CD8-positive, alpha-beta memory T cell (primary cell): Measurements from ENCODE around the gene ADGRG7. TPM values are rescaled to one million over a fixed set of nuclear protein-coding genes. Genes with fewer than 3 reads are reported as not detected.

ENCODE experiments used
- CTCF ChIA-PET: fragments of 350-600 bp; sonication (Branson Sonifier 250); formaldehyde crosslinking; loops from one replicate; lab custom pipeline; 2021; ENCODE audit warnings: antibody characterized with exemption; lab: Charles Lee
- POLR2A ChIA-PET: fragments of 350-600 bp; sonication (Branson Sonifier 250); formaldehyde crosslinking; loops from one replicate; lab custom pipeline; 2021; ENCODE audit warnings: antibody characterized with exemption; lab: Charles Lee
- DNase-seq, 5 donors: peaks; one replicate each; pipeline versions ENCODE4 v3.0.0 to v3.0.0-alpha.2; 2020 to 2022; ENCODE audit warnings: mixed read lengths in 1 of 5
- H3K27ac ChIP-seq: one replicate; pipeline ENCODE4 v1.7.0; 2013; ENCODE audit warnings: low read depth, mild to moderate bottlenecking, low read length, moderate library complexity
- H3K27me3 ChIP-seq: 2 replicates; pipeline ENCODE4 v1.7.0; 2013; ENCODE audit warnings: low read length, mild to moderate bottlenecking; ENCODE audit not compliant: insufficient read depth, poor library complexity, severe bottlenecking
- H3K36me3 ChIP-seq: 2 replicates; pipeline ENCODE4 v1.7.0; 2013; ENCODE audit warnings: mild to moderate bottlenecking, low read length, moderate library complexity; ENCODE audit not compliant: insufficient read depth
- H3K4me1 ChIP-seq: 2 replicates; pipeline ENCODE4 v1.7.0; 2013; ENCODE audit warnings: mild to moderate bottlenecking, low read length, moderate library complexity; ENCODE audit not compliant: insufficient read depth
- H3K4me3 ChIP-seq: 2 replicates; pipeline ENCODE4 v1.7.0; 2013; ENCODE audit warnings: mild to moderate bottlenecking, low read length
- H3K9me3 ChIP-seq: 2 replicates; pipeline ENCODE4 v1.7.0; 2013; ENCODE audit warnings: mild to moderate bottlenecking, low read length
- H3K27ac Mint-ChIP-seq, 8 donors: one replicate each; pipeline ENCODE4 v1.8.0; 2020 to 2021; ENCODE audit warnings: mixed read lengths in 8 of 8, mild to moderate bottlenecking in 6 of 8, inconsistent platforms in 3 of 8, moderate library complexity in 3 of 8
- H3K27me3 Mint-ChIP-seq, 2 donors: one replicate each; pipeline ENCODE4 v1.8.0; 2020 to 2021; ENCODE audit warnings: mixed read lengths in 2 of 2, mild to moderate bottlenecking in 1 of 2, moderate library complexity in 1 of 2
- H3K36me3 Mint-ChIP-seq, 3 donors: one replicate each; pipeline ENCODE4 v1.8.0; 2020 to 2021; ENCODE audit warnings: mixed read lengths in 3 of 3, inconsistent platforms in 1 of 3, mild to moderate bottlenecking in 1 of 3
- H3K4me1 Mint-ChIP-seq, 3 donors: one replicate each; pipeline ENCODE4 v1.8.0; 2020 to 2021; ENCODE audit warnings: mixed read lengths in 3 of 3, inconsistent platforms in 1 of 3, mild to moderate bottlenecking in 1 of 3
- H3K4me3 Mint-ChIP-seq, 7 donors: one replicate each; pipeline ENCODE4 v1.8.0; 2020 to 2021; ENCODE audit warnings: mixed read lengths in 7 of 7, mild to moderate bottlenecking in 6 of 7, moderate library complexity in 4 of 7, inconsistent platforms in 2 of 7
- H3K9me3 Mint-ChIP-seq, 5 donors: one replicate each; pipeline ENCODE4 v1.8.0; 2020 to 2022; ENCODE audit warnings: mixed read lengths in 5 of 5, mild to moderate bottlenecking in 3 of 5, moderate library complexity in 2 of 5, inconsistent platforms in 1 of 5
- polyA plus RNA-seq: library from polyadenylated mRNA; unstranded; fragments of 300-500 nt; fragmentation: Illumina TruSeq; gene quantifications from one replicate; pipeline ENCODE4 v1.2.3, GENCODE V29; 2021
- total RNA-seq, 2 experiments: library from RNA; stranded (reverse); gene quantifications; one replicate each; pipeline ENCODE4 v1.2.3, GENCODE V29; 2021

The ADGRG7 gene
- total and polyA plus RNA-seq, 3 experiments from 2014 or later, result not detected

DNA sequence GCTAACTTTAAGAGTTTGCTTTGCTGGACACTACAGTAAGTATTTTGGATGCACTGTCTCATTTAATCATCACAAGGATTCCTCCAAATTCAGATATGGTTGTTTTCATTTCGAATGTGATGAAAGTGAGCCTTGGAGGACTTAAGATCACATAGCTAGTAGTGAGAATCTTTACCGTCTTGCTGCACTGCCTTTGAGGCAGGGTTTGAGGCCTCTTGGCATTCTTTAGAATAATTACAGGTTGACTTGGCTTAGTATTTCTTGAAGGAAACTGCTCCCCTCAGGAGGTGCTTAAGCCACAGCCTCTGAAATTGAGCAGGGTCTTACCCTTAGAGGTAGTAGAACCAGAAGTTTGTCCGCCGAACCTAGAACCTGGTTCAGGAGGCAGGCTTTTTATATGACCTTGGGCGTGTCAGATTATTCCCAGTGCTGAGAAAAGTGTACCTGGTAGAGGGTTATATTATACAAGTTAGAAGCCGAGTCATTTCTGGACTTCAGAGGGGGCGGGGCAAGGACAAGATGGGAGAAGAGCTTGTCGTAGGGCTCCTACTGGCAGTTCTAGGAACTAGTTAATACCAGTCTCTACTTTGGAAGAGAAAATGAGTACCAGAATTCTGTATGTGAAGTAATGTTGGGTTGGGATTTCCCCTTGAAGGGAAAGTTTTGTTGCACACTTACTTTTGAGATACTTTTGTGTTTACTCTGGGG lies 101.0 kb downstream of the ADGRG7 start:
- ChIA-PET POLR2A (interaction anchor here (0.7 to 2.0 kb wide), 3 partner anchors 15 to 450 kb away, joined by 5 to 7 read pairs (median 6); partner anchors contain the start of genes LNP1, TBC1D23 and TOMM70), CTCF (interaction anchor here (1.0 to 1.4 kb wide), 3 partner anchors 11 to 393 kb away, joined by 3 read pairs; no protein-coding TSS in a partner anchor)
- peaks cover 45 to 56% (median 55%) of the 10 kb centered on the region in 3 donors for H3K4me1 Mint-ChIP-seq
- Histone ChIP-seq H3K27ac (peak overlapping the region; percentile 67), H3K36me3 (peaks cover 8% of the 10 kb centered on the region), H3K4me3 (peak overlapping the region; percentile 60), H3K27me3 (no peaks in the 10 kb centered on the region), H3K9me3 (no peaks in the 10 kb centered on the region), H3K4me1 (peaks cover 47% of the 10 kb centered on the region)
- peaks cover 3 to 32% (median 4%) of the 10 kb centered on the region in 3 donors for H3K36me3 Mint-ChIP-seq
- no peaks in the 10 kb centered on the region for H3K9me3 Mint-ChIP-seq
- DNase-seq, result peak; percentile 25 to 54 (median 31)
- H3K4me3 Mint-ChIP-seq, result peak overlapping the region; percentile 68 to 93 (median 89)
- peak overlapping the region; percentile 47 to 97 (median 84) for H3K27ac Mint-ChIP-seq
- H3K27me3 Mint-ChIP-seq, result peaks cover 0 to 13% of the 10 kb centered on the region in 2 donors

DNA sequence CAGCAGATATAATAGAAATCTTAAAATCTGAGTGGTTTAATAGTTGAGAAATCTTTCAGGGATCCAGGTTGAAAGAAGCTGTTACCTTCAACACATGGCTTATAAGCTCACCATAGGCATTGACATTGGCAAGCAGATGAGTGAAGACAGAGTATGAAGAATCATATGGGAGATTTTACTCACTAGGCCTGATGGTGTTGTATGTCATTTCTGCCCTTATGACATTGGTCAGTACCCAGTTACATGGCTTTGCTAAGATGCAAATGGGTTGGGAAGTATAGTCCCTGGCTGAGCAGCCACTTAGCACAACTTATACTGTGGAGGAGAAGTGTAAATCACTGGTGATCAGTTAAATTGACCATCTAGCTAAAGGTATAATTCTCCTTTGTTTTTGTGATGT lies 105.8 kb downstream of the ADGRG7 start:
- peaks cover 50% of the 10 kb centered on the region for H3K4me1 ChIP-seq
- CTCF ChIA-PET, result no interaction called here
- H3K27ac Mint-ChIP-seq, result peak overlapping the region in 1 of 8 donors; percentile 38
- POLR2A ChIA-PET, result no interaction called here
- H3K27me3 Mint-ChIP-seq, result no peaks in the 10 kb centered on the region
- H3K9me3 ChIP-seq, result no peaks in the 10 kb centered on the region
- no peak for DNase-seq
- no peaks in the 10 kb centered on the region for H3K27me3 ChIP-seq
- no peak overlapping the region for H3K4me3 Mint-ChIP-seq
- H3K27ac ChIP-seq, result no peak overlapping the region
- no peaks in the 10 kb centered on the region for H3K9me3 Mint-ChIP-seq
- peaks cover 17% of the 10 kb centered on the region for H3K36me3 ChIP-seq
- H3K36me3 Mint-ChIP-seq, result peaks cover 15 to 63% (median 23%) of the 10 kb centered on the region in 3 donors
- no peak overlapping the region for H3K4me3 ChIP-seq
- peaks cover 71 to 83% (median 82%) of the 10 kb centered on the region in 3 donors for H3K4me1 Mint-ChIP-seq

DNA sequence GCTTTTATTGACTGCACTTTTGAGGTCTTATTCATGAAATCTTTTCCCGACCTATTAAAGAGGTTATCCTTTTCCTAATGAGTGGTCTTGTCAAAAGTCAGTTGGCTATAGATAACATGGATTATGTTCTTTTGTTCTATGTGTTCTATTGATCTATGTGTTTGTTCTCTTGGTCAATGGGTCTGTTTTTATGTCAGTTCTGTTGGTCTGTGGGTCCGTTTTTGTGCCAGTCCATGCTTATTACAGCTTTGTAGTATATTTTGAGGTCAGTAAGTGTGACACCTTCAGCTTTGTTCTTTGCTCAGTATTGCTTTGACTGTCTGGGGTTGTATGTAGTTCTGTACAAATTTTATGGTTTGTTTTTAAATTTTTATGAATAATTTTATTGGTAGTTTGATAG lies 107.7 kb downstream of the ADGRG7 start:
- peaks cover 29% of the 10 kb centered on the region for H3K36me3 ChIP-seq

DNA sequence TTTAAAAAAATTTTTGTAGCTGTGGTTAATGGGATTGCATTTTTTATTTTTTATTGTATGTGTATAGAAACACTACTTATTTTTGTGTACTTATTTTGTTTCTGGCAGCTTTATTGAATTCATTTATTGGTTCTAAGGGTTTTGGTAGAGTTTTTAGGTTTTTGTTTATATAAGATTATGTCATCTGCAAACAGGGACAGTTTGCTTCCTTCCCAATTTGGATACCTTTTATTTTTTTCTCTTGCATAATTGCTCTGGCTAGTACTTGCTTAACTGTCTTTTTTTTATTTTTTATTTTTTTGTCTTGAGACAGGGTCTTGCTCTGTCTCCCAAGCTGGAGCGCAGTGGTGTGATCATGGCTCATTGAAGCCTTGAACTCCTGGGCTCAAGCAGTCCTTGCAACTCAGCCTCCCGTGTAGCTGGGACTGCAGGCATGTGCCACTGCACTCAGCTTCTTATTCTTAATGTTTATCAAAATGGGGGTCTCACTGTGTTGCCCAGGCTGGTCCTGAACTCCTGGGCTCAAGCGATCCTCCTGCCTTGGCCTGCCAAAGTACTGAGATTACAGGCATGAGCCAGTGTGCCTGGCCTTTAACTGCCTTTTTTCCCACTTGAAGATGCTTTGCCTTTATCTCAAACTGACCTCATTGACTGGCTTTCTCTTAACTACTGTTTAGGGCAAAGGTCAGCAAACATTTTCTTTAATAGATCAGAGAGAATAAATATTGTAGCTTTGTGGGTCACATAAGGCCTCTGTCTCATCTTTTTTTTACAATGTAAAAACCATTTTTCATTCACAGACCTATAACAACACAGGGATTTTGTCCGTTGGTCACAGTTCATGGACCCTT lies 108.5 kb downstream of the ADGRG7 start:
- DNase-seq, result no peak
- Mint-ChIP-seq H3K36me3 (peaks cover 15 to 80% (median 26%) of the 10 kb centered on the region in 3 donors), H3K27me3 (no peaks in the 10 kb centered on the region), H3K9me3 (no peaks in the 10 kb centered on the region), H3K27ac (peak overlapping the region in 3 of 8 donors; percentile 15 to 87 (median 63)), H3K4me3 (no peak overlapping the region), H3K4me1 (peaks cover 53 to 61% (median 56%) of the 10 kb centered on the region in 3 donors)
- ChIA-PET CTCF (interaction anchor here (0.8 kb wide), 1 partner anchor 847 kb away, joined by 4 read pairs; no protein-coding TSS in a partner anchor), POLR2A (interaction anchor here (0.6 kb wide), 1 partner anchor 10 kb away, joined by 7 read pairs; no protein-coding TSS in a partner anchor)
- Histone ChIP-seq H3K4me3 (no peak overlapping the region), H3K9me3 (no peaks in the 10 kb centered on the region), H3K27me3 (no peaks in the 10 kb centered on the region), H3K27ac (no peak overlapping the region), H3K4me1 (peaks cover 23% of the 10 kb centered on the region), H3K36me3 (peaks cover 32% of the 10 kb centered on the region)

More for the DNA sequence above, 107.7 kb downstream of the ADGRG7 start:
- ChIA-PET POLR2A (no interaction called here), CTCF (no interaction called here)
- DNase-seq, result no peak
- H3K27ac Mint-ChIP-seq, result peak overlapping the region in 6 of 8 donors; percentile 15 to 87 (median 47)
- peak overlapping the region in 3 of 7 donors; percentile 8 to 40 (median 19) for H3K4me3 Mint-ChIP-seq
- H3K36me3 Mint-ChIP-seq, result peaks cover 15 to 75% (median 23%) of the 10 kb centered on the region in 3 donors
- Histone ChIP-seq H3K4me3 (no peak overlapping the region), H3K27me3 (no peaks in the 10 kb centered on the region), H3K27ac (no peak overlapping the region), H3K4me1 (peaks cover 31% of the 10 kb centered on the region), H3K9me3 (no peaks in the 10 kb centered on the region)
- H3K9me3 Mint-ChIP-seq, result no peaks in the 10 kb centered on the region
- H3K4me1 Mint-ChIP-seq, result peaks cover 58 to 65% (median 64%) of the 10 kb centered on the region in 3 donors
- no peaks in the 10 kb centered on the region for H3K27me3 Mint-ChIP-seq

DNA sequence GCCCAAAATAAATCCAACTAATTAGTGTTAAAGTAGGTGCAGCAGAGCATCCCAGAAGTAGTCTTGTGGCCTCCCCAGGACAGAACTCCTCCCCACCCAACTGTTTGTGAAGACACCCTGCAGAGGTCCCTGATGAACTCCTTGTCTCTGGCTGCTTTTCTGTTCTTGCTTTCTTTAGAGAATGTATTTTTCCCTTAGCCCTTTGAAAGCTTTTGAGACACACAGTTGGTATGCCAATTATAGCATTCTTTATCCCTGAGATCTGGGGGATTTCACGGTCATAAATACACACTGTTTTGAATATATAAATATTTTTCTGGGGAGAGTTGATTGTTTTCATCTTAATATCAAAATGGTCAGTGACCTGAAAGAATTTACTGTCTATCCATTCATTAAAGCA lies 109.7 kb downstream of the ADGRG7 start:
- H3K9me3 Mint-ChIP-seq, result no peaks in the 10 kb centered on the region
- ChIA-PET CTCF (no interaction called here), POLR2A (no interaction called here)

DNA sequence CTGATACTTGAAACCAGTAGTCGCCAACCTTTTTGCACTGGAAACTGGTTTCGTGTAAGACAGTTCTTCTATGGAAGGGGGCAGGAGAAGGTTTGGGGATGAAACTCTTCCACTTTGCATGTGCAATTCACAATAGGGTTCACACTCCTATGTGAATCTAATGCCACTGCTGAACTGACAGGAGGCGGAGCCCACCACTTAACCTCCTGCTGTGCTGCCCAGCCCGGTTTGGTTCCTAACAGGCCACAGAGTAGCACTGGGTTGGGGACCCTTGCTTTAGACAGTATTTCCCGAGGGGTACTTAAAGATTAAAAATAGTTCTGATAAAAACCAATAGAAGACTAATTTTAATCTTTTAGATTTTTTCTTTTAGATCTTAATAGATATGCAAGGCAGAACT lies 111.0 kb downstream of the ADGRG7 start:
- ChIA-PET CTCF (no interaction called here), POLR2A (no interaction called here)
- H3K9me3 Mint-ChIP-seq, result no peaks in the 10 kb centered on the region
- H3K4me3 Mint-ChIP-seq, result no peak overlapping the region
- peaks cover 39 to 47% (median 42%) of the 10 kb centered on the region in 3 donors for H3K4me1 Mint-ChIP-seq
- H3K27me3 Mint-ChIP-seq, result no peaks in the 10 kb centered on the region
- no peaks in the 10 kb centered on the region for H3K9me3 ChIP-seq
- H3K27me3 ChIP-seq, result no peaks in the 10 kb centered on the region
- H3K4me1 ChIP-seq, result peaks cover 14% of the 10 kb centered on the region
- peak overlapping the region in 1 of 8 donors; percentile 6 for H3K27ac Mint-ChIP-seq
- peaks cover 24% of the 10 kb centered on the region for H3K36me3 ChIP-seq
- peaks cover 12 to 77% (median 27%) of the 10 kb centered on the region in 3 donors for H3K36me3 Mint-ChIP-seq
- H3K4me3 ChIP-seq, result no peak overlapping the region
- no peak overlapping the region for H3K27ac ChIP-seq
- no peak for DNase-seq

More for the DNA sequence above, 109.7 kb downstream of the ADGRG7 start:
- Mint-ChIP-seq H3K27me3 (no peaks in the 10 kb centered on the region), H3K36me3 (peaks cover 12 to 80% (median 26%) of the 10 kb centered on the region in 3 donors), H3K4me3 (no peak overlapping the region), H3K4me1 (peaks cover 44 to 51% (median 48%) of the 10 kb centered on the region in 3 donors), H3K27ac (peak overlapping the region in 1 of 8 donors; percentile 10)
- Histone ChIP-seq H3K27ac (no peak overlapping the region), H3K4me3 (no peak overlapping the region), H3K27me3 (no peaks in the 10 kb centered on the region), H3K4me1 (peaks cover 22% of the 10 kb centered on the region), H3K36me3 (peaks cover 32% of the 10 kb centered on the region), H3K9me3 (no peaks in the 10 kb centered on the region)
- DNase-seq, result no peak

DNA sequence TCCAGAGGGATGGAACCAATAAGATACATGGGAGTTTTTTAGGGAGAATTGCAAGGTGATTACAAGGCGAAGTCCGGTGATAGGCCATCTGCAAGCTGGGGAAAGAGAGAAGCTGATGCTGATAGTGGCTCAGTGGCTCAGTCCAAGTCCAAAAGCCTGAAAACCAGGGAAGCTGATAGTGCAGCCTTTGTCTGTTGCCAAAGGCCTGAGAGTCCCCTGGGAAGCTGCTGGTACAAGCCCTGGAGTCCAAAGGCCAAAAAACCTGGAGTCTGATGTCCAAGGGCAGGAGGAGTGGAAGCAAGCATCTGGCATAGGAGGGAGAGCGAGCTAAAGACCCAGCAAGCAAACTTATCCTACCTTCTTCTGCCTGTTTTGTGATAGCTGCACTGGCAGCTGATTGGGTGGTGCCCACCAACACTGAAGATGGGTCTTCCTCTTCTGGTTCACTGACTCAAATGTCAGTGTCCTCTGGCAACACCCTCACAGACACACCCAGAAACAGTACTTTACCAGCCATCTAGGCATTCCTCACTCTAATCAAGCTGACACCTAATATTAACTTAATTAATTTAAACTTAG lies 116.6 kb downstream of the ADGRG7 start:
- Mint-ChIP-seq H3K27ac (peak overlapping the region in 2 of 8 donors; percentile 64 to 86), H3K36me3 (peaks cover 5 to 76% (median 12%) of the 10 kb centered on the region in 3 donors), H3K4me3 (no peak overlapping the region), H3K27me3 (no peaks in the 10 kb centered on the region), H3K4me1 (peaks cover 25 to 40% (median 34%) of the 10 kb centered on the region in 3 donors), H3K9me3 (no peaks in the 10 kb centered on the region)
- Histone ChIP-seq H3K27me3 (no peaks in the 10 kb centered on the region), H3K4me1 (no peaks in the 10 kb centered on the region), H3K36me3 (peaks cover 31% of the 10 kb centered on the region), H3K4me3 (no peak overlapping the region), H3K27ac (no peak overlapping the region), H3K9me3 (no peaks in the 10 kb centered on the region)
- no peak for DNase-seq
- POLR2A ChIA-PET, result interaction anchor here (0.7 to 1.1 kb wide), 2 partner anchors 16 to 793 kb away, joined by 5 to 6 read pairs; no protein-coding TSS in a partner anchor
- CTCF ChIA-PET, result interaction anchor here (0.9 kb wide), 1 partner anchor 15 kb away, joined by 3 read pairs; no protein-coding TSS in a partner anchor
